ENCODE measurements around the gene GINS3. TPM values are rescaled to one million over a fixed set of nuclear protein-coding genes. Genes with fewer than 3 reads are reported as not detected.

GINS3 gene
- total RNA-seq, 1 experiment from 2014 or later: 16.4 TPM

GRCh38 chr16:58443783-58444182, 51.5 kb downstream of the GINS3 start:
- no peaks in the 10 kb centered on the region for H3K23me2 ChIP-seq (ENCODE audit: insufficient read length, low read depth, low read length, poor library complexity, severe bottlenecking)
- Mint-ChIP-seq H3K4me3 (no peak overlapping the region), H3K27me3 (ENCODE audit: low read depth) (peaks cover 40% of the 10 kb centered on the region), H3K27ac (no peak overlapping the region), H3K36me3 (ENCODE audit: insufficient read depth in 1 of 3, low read depth in 3 of 3) (no peaks in the 10 kb centered on the region), H3K9me3 (peaks cover 0 to 7% of the 10 kb centered on the region in 2 experiments; a peak in 2 of 5 replicates), H3K4me1 (no peaks in the 10 kb centered on the region)
- TF ChIP-seq CTCF (conservative IDR thresholded peaks at IDR 0.05): no peak
- no peak overlapping the region for H4K8ac ChIP-seq (replicated peaks; ENCODE audit: insufficient read length, low read depth, low read length)
- no peak overlapping the region for H3K27ac ChIP-seq (ENCODE audit: insufficient read length, low read depth, low read length)
- H3K79me2 ChIP-seq (ENCODE audit: insufficient read depth, low read length): no peaks in the 10 kb centered on the region
- no peak overlapping the region for H2BK15ac ChIP-seq (ENCODE audit: low read depth, low read length)
- H3K18ac ChIP-seq (ENCODE audit: insufficient read length, low read depth, low read length): no peak overlapping the region
- no peaks in the 10 kb centered on the region for H3K9me3 ChIP-seq (ENCODE audit: control insufficient read depth, low read depth, low read length)
- H3K27me3 ChIP-seq (ENCODE audit: insufficient read depth, low read length): no peaks in the 10 kb centered on the region
- no peak overlapping the region for H3K23ac ChIP-seq (ENCODE audit: insufficient read length, low read depth, low read length)
- H3K56ac ChIP-seq (ENCODE audit: insufficient read length, low read depth, low read length): no peak overlapping the region
- no peak overlapping the region for H2BK120ac ChIP-seq (ENCODE audit: low read depth, low read length, poor library complexity, severe bottlenecking)
- no peak overlapping the region for H2AFZ ChIP-seq (ENCODE audit: low read length)
- no peak overlapping the region for H3T11ph ChIP-seq (ENCODE audit: low read length)
- no peaks in the 10 kb centered on the region for H4K20me1 ChIP-seq (ENCODE audit: control insufficient read depth, insufficient read depth, insufficient read length)
- no peak overlapping the region for H3K4me2 ChIP-seq (ENCODE audit: insufficient read depth, insufficient read length, low read length)
- DNase-seq: no peak
- no peak overlapping the region for H3K9ac ChIP-seq (ENCODE audit: extremely low read depth, insufficient read length, low read length)
- H3K4me1 ChIP-seq (ENCODE audit: insufficient read depth, low read length): no peaks in the 10 kb centered on the region
- no peak overlapping the region for H2BK12ac ChIP-seq (ENCODE audit: insufficient read length, low read depth, low read length)
- no peak overlapping the region for H4K91ac ChIP-seq (ENCODE audit: insufficient read length, low read depth, low read length)
- no peak overlapping the region for H2BK5ac ChIP-seq (ENCODE audit: insufficient read length, low read length)
- no peak overlapping the region for H3K14ac ChIP-seq (ENCODE audit: insufficient read depth, low read length)
- no peak overlapping the region for H4K5ac ChIP-seq (ENCODE audit: insufficient read length, low read depth, low read length)
- H3K4ac ChIP-seq (ENCODE audit: low read depth, low read length): no peak overlapping the region
- no peaks in the 10 kb centered on the region for H3K79me1 ChIP-seq (ENCODE audit: insufficient read depth, low read depth, low read length, poor library complexity, severe bottlenecking)
- no peak overlapping the region for H2AK5ac ChIP-seq (ENCODE audit: insufficient read length, low read length)
- no peak overlapping the region for H2BK20ac ChIP-seq (ENCODE audit: low read depth, low read length, poor library complexity, severe bottlenecking)
- no CpG with 5 or more reads among the region's 4 CpGs for WGBS (ENCODE audit: extremely low coverage, insufficient read length, low lambda C conversion rate)
